Dermis blood vessel endothelial cell (primary cell): ENCODE results near the gene PCDH15. TPM values are rescaled to one million over a fixed set of nuclear protein-coding genes. Genes with fewer than 3 reads are reported as not detected.

ENCODE experiments used
- DNase-seq: peaks from one replicate; pipeline ENCODE4 v3.0.0; 2010
- total RNA-seq: library from RNA; depleted of rRNA; stranded (reverse); fragments of >200 nt; gene quantifications from 2 replicates; pipeline ENCODE4 v1.2.3, GENCODE V29; 2014

PCDH15 gene
- total RNA-seq, 1 donor from 2014 or later, result not detected

DNA sequence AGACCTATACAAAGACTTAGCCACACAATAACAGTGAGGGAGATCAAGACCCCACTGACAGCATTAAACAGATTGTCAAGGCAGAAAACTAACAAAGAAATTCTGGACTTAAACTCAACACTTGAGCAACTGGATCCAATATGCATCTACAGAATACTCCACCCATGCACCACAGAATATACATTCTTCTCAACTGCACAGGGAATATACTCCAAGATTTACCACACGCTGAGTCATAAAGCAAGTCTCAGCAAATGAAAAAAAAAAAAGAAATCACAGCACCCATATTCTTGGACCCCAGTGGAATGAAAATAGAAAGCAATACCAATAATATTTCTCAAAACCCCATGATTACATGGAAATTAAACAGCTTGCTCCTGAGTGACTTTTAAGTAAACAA, 680.2 kb downstream of the PCDH15 start:
- DNase-seq, result no peak

- no peak for DNase-seq
Measured at GRCh38 chr10:54108961-54109360, 692.1 kb downstream of the PCDH15 start.

DNA sequence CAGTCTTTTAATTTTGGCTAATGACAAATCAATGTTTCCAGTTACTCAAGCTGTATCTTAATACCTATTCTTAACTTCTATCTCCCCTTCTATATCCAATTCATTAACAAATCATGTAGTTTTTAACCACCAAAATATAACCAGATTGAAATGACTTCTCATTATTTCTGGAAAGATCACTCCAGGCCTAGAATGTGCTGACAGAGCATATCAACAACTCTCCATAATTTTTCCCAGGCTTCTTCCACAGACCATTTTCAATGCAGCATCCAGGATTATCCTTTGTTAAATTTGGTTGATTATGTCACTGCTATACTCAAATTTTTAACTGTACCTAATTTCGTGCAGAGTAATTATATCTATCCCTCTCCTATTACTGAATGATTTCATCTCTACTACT, 704.1 kb downstream of the PCDH15 start:
- no peak for DNase-seq

GRCh38 chr10:54094321-54094720, 706.7 kb downstream of the PCDH15 start:
- DNase-seq, result no peak

- no peak for DNase-seq
Measured at GRCh38 chr10:54091237-54091636, 709.8 kb downstream of the PCDH15 start.

GRCh38 chr10:54081950-54082349, 719.1 kb downstream of the PCDH15 start:
- no peak for DNase-seq

- no peak for DNase-seq
Measured at GRCh38 chr10:54067361-54067760, 733.7 kb downstream of the PCDH15 start.

DNA sequence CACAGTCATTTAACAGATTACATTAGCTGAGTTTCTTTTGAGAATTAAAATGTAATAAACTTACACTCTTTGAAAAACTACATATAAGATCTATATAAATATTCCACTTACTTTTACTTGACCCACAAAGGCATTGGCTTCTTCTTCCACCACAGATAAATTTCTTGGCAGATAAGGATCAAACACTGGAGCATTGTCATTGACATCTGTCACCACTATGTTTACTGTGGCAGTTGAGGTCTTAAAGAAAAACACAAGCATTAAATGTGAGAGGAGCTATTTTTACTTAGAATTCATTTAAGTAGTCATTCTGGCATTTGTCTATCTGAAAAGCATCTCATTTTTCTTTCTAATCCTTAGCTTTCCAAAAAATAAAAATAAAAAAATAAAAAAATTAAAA, 734.4 kb downstream of the PCDH15 start:
- no peak for DNase-seq

- DNase-seq, result no peak
Measured at GRCh38 chr10:54065106-54065505, 735.9 kb downstream of the PCDH15 start.

DNA sequence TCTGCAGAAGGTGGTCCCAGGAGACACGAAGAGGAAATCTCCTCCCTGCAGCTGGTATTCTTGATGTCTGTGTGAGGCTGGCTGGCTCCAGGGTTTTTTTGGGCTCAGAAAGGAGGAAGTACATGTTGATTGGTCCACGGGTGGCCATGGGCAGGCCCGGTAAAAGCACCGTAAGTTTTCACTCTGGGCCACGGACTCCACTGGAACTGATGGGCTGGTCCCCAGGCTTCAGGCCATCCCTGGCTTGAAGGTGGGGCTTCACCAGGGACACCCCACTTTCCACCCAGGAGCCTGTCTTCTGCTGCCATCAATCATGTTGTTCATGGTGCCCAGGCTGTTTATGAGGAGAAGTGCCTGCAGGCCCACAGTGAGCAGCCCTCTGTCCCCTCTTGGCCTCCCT, 736.8 kb downstream of the PCDH15 start:
- DNase-seq, result no peak

DNA sequence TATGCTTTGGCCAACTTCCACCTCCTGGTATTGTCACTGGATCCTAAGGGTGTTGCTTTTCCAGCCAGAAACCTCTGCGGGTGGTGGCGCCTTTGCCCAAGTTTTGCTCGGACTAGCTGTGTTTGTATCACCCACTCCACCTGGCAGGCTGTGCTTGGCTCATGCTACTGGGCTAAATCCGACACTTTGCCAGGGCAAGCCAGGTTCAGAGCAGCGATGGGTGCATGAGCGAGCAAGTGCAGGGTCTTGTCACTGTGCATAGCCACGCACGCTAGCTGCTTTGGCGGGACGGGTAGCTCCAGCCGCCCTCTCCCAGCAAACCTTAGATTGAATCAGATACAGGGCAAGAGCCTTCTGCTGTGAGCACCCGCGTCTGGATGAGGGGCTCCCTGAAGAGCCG, 737.5 kb downstream of the PCDH15 start:
- no peak for DNase-seq

GRCh38 chr10:54060572-54060971, 740.5 kb downstream of the PCDH15 start:
- DNase-seq, result no peak

- DNase-seq, result no peak
Measured at GRCh38 chr10:54057357-54057756, 743.7 kb downstream of the PCDH15 start.

- no peak for DNase-seq
Measured at GRCh38 chr10:54026340-54026739, 774.7 kb downstream of the PCDH15 start.

- DNase-seq, result no peak
Measured at GRCh38 chr10:54011117-54011516, 789.9 kb downstream of the PCDH15 start.

- no peak for DNase-seq
Measured at GRCh38 chr10:54010337-54010933, 790.6 kb downstream of the PCDH15 start.

- DNase-seq, result no peak
Measured at GRCh38 chr10:54009672-54010071, 791.4 kb downstream of the PCDH15 start.

- DNase-seq, result no peak
Measured at GRCh38 chr10:54002077-54002476, 799.0 kb downstream of the PCDH15 start.

GRCh38 chr10:53997953-53998352, 803.1 kb downstream of the PCDH15 start:
- no peak for DNase-seq

GRCh38 chr10:53990799-53991238, 810.2 kb downstream of the PCDH15 start:
- DNase-seq, result no peak

DNA sequence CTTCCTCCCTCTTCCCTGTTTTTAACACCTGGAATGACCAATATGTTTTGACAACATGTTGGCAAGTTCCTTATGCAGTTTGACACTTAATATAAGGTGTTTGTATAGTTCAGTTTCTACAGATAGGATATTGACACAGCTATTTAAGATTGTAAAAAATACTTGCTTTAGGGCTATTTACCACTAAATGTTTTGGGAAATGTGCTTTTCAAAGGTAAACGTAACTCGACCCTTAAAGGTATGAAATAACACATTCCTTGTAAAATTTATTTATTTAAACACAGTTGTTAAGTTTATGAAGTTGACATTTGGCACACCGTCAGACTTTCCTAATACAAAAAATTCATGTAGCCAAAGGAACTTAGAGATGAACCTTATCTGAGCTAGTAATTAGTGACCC, 817.6 kb downstream of the PCDH15 start:
- DNase-seq, result no peak

DNA sequence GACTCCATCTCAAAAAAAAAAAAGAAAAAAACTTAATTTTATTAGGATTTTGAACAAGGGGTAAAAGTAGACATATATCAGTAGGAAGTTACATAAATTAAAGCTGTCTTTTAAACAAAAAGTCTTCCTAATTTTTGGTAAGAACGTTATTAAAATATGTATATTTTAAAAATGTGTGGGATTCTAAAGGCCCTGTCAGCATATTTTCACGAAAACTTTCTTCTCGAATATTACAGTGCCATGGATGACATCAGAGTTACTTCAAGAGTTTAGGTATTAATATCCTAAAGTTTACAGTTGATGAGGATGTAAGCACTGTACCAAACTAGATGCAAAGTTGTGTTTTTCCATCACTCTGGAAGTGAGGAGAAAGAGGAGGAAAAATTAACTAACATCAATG, 820.8 kb downstream of the PCDH15 start:
- DNase-seq, result no peak

GRCh38 chr10:53978301-53978700, 822.7 kb downstream of the PCDH15 start:
- DNase-seq, result no peak

DNA sequence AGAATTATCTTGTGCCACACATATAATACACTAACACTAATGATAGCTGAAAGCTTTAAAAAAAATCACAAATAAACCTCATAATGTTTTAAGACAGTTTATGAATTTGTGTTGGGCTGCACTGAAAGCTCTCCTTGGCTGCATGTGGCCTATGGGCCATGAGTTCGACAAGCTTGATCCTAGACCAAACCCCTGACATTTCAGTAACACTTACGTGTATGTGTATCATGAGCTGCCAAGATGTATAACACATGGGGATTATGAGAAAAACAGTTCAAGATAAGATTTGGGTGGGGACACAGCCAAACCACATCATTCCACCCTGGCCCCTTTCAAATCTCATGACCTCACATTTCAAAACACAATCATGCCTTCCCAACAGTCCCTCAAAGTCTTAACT, 823.8 kb downstream of the PCDH15 start:
- no peak for DNase-seq

DNA sequence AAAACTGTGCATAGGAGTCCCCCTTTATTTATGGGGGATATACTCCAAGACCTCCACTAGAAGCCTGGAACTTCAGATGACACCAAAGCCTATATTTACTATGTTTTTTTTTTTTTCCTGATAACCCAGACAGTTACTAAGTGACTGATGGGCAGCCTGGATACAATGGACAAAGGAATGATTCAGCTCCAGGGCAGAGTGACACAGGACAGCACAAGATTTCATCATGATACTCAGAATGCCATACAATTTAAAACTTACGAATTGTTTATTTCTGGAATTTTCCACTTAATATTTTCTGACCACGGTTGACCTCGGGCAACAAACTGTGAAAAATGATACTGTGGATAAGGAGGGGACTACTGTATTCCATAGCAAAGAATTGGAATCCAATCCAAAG, 843.6 kb downstream of the PCDH15 start:
- DNase-seq, result no peak
